ENCODE measurements around the gene AKAP10.

DNA sequence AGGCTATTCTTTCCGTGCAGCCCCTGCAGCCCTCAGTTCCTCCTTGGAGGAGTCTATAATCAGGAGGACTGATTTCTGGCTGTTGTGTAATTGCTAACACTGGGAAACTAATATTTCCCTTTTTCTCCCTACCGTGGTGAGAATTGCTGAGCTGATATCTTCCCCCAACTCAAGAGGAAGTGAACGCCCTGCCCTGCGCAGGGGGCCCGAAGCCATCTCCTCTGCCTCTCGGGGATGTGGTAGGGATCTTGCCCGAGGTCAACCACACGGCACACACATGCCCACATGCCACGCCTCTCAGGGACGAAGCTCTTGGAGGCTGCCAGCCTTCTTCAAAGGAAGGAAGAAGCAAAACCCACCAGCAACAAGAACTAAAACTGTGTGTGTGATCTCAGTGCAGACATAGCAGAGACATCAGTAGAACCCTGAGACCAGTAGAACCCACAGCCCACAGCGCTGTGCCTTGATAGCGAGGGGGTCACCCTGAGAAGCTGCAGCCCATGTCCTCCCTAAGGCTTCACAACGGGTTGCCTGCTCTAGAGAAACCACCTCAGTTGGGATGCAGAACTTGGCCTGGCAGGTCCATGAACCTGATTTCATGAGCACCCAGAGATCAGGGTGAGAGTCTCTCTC is 101.0 kb downstream of the AKAP10 start:
- TF ChIP-seq, protein P1, sequence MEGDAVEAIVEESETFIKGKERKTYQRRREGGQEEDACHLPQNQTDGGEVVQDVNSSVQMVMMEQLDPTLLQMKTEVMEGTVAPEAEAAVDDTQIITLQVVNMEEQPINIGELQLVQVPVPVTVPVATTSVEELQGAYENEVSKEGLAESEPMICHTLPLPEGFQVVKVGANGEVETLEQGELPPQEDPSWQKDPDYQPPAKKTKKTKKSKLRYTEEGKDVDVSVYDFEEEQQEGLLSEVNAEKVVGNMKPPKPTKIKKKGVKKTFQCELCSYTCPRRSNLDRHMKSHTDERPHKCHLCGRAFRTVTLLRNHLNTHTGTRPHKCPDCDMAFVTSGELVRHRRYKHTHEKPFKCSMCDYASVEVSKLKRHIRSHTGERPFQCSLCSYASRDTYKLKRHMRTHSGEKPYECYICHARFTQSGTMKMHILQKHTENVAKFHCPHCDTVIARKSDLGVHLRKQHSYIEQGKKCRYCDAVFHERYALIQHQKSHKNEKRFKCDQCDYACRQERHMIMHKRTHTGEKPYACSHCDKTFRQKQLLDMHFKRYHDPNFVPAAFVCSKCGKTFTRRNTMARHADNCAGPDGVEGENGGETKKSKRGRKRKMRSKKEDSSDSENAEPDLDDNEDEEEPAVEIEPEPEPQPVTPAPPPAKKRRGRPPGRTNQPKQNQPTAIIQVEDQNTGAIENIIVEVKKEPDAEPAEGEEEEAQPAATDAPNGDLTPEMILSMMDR (conservative IDR thresholded peaks at IDR 0.05; ENCODE audit: low read depth, low read length): no peak
- no peak for TF ChIP-seq MAZ (IDR thresholded peaks at IDR 0.05; ENCODE audit: borderline replicate concordance, low read depth, low read length)
- TF ChIP-seq POLR2A (IDR thresholded peaks at IDR 0.05; ENCODE audit: low read depth, low read length): no peak
- TF ChIP-seq RFX5 (IDR thresholded peaks at IDR 0.05; ENCODE audit: low read depth, low read length): no peak
- TF ChIP-seq MAFK (IDR thresholded peaks at IDR 0.05; ENCODE audit: low read depth, low read length): no peak
- TF ChIP-seq, protein P2, sequence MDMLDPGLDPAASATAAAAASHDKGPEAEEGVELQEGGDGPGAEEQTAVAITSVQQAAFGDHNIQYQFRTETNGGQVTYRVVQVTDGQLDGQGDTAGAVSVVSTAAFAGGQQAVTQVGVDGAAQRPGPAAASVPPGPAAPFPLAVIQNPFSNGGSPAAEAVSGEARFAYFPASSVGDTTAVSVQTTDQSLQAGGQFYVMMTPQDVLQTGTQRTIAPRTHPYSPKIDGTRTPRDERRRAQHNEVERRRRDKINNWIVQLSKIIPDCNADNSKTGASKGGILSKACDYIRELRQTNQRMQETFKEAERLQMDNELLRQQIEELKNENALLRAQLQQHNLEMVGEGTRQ (IDR thresholded peaks at IDR 0.05; ENCODE audit: low read depth, low read length): no peak
- no peak for TF ChIP-seq RAD21 (IDR thresholded peaks at IDR 0.05; ENCODE audit: low read length)
- TF ChIP-seq FOS (IDR thresholded peaks at IDR 0.05; ENCODE audit: low read depth, low read length): no peak
